Fibroblast of mammary gland (primary cell): ENCODE data around the gene HDLBP.

Source experiments
- DNase-seq: peaks from one replicate; pipeline ENCODE4 v3.0.0-alpha.2; 2010; ENCODE audit warnings: low read depth
- H3K4me3 ChIP-seq: 2 replicates; pipeline ENCODE4 v1.5.1; 2011; ENCODE audit warnings: low read depth, mild to moderate bottlenecking, low read length, moderate library complexity; ENCODE audit not compliant: control insufficient read depth
- TF ChIP-seq, protein P1 (sequence below): conservative IDR thresholded peaks from 2 replicates; pipeline ENCODE4 v1.5.1; 2011; ENCODE audit warnings: low read depth, low read length, inconsistent platforms; ENCODE audit not compliant: control insufficient read depth, insufficient read depth

Gene HDLBP

DNA sequence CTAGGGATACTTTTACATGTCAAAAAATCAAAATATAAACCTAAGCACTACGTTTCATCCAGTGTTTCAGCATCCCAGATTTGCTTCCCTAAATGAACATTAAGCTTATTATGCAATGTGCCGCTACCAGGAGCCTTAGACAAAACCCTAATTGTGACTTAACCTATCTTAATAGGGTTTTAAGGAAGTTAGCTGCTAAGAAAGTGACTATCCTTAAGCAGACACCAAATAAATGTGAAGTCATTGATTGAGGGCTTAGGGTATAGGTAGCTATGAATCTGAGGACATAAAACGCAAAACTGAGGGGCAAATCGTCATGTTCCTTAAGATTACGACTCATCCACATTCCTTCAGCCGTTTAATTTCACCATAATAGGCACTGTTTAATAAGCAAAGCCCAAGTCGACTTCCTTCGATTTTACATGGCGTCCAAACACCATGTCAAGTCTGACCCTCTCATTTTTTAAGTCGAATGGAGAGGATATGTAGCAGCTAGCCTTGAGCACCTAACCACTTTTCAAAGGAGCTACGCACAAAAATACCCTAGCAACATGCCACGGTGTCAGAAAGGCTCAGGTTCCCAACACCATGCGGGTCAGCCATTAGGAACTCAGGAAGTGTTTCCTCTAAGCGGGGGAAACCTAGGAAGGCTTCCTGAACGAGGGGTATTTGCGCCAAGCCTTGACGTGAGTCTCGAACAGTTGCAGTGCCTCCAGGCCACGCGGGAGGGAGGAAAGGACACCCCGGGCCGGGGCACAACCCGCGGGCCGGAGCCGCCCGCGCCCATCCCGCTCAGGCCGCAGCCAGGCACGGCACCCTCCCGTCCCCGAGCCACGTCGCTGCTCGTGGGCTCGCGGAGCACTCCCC, 1.0 kb downstream of the HDLBP start:
- peak; percentile 62 for DNase-seq
- H3K4me3 ChIP-seq, result peak overlapping the region; percentile 90
- TF ChIP-seq, protein P1, sequence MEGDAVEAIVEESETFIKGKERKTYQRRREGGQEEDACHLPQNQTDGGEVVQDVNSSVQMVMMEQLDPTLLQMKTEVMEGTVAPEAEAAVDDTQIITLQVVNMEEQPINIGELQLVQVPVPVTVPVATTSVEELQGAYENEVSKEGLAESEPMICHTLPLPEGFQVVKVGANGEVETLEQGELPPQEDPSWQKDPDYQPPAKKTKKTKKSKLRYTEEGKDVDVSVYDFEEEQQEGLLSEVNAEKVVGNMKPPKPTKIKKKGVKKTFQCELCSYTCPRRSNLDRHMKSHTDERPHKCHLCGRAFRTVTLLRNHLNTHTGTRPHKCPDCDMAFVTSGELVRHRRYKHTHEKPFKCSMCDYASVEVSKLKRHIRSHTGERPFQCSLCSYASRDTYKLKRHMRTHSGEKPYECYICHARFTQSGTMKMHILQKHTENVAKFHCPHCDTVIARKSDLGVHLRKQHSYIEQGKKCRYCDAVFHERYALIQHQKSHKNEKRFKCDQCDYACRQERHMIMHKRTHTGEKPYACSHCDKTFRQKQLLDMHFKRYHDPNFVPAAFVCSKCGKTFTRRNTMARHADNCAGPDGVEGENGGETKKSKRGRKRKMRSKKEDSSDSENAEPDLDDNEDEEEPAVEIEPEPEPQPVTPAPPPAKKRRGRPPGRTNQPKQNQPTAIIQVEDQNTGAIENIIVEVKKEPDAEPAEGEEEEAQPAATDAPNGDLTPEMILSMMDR, result no peak

DNA sequence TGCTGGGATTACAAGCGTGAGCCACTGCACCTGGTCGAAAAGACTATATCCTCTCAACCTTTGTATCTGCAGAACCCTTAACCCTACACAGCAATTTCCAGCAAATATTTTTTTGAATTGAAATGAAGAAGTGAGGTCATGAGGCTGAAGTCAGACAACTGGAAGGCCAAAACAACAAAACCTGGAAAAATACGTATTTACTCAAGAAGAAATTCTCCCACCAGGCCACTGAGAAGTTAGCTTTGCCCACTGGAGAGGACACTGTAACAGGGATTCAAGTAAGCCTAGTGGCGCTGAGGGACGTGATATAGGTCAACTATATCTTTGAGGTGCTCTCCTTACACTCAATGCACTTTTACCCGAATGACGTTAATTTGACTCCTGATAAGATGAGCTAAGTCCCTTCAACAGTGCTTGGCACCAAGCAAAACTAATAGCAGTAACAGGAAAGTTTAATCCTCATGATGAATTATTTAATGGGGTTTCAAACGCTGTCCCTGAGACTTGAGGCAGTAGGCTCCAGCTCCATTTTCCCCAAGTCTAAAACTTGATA, 1.9 kb downstream of the HDLBP start:
- TF ChIP-seq, protein P1, result no peak
- peak overlapping the region; percentile 90 for H3K4me3 ChIP-seq
- DNase-seq, result no peak

DNA sequence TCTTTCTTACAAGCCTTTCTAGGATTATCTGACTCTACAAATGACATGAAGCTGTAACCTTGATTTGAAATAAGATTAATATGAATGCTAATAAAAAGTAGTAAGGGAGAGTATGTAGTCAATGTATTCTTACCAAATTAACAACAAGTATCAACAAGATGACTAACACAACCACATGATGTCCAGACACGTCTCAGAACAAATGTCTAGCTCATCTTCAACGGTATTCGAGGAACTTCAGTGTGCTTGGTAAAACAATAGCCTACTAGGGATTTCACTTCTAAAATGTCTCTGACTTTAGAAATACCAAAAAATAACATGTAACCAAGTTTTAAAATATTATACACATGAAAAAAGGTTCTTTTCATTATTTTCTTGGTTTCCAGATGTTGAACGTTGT, 3.4 kb downstream of the HDLBP start:
- DNase-seq, result peak; percentile 88
- TF ChIP-seq, protein P1, result no peak
- no peak overlapping the region for H3K4me3 ChIP-seq

DNA sequence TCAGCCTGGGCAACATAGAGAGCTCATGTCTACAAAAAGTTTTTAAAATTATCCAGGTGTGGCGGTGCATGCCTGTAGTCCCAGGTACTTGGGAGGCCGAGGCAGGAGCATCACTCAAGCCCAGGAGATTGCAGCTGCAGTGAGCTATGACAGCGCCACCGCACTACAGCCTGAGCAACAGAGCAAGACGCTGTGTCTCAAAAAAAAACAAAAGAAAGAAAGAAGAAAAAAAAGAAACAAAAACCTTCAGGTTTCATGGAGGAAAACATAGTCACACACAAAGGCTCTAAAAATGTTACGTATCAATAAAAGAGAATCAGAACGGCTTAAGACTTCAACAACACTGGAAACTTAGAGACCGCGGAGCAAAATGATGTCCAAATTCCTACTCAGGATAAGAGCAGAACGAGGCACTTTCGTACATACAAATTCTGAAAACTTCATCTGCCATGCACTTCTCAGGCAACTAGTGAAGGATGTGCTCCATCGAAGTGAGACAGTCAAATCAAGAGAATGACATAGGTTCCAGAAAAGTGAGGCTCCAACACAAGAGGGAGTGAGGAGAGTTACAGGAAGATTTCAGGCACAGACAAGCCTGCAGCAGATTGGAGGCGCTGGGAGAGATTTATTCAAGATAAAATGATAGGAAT, 4.4 kb downstream of the HDLBP start:
- TF ChIP-seq, protein P1, result no peak
- DNase-seq, result no peak
- no peak overlapping the region for H3K4me3 ChIP-seq

DNA sequence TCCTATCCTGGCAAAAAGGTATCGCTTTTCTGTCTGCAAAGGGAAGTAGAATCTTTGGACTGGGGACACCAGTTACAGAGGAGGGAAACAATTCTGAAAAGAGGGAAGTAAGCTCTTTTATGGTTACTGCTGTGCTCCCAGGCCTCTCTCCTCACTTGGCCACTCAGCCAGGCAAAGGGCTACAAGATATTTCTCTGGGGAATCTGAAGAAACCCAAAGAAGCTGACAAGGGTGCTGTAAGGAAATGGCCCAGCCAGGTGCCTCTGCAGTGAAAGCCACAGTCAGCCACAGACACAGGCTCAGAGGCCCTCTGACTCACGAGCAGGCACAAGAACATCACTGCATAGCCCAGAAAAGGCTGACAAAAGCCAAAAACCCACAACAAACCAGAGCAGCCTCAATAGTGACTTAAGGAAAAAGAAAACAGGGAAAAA, 5.8 kb downstream of the HDLBP start:
- H3K4me3 ChIP-seq, result no peak overlapping the region
- DNase-seq, result peak; percentile 68
- TF ChIP-seq, protein P1, result no peak

DNA sequence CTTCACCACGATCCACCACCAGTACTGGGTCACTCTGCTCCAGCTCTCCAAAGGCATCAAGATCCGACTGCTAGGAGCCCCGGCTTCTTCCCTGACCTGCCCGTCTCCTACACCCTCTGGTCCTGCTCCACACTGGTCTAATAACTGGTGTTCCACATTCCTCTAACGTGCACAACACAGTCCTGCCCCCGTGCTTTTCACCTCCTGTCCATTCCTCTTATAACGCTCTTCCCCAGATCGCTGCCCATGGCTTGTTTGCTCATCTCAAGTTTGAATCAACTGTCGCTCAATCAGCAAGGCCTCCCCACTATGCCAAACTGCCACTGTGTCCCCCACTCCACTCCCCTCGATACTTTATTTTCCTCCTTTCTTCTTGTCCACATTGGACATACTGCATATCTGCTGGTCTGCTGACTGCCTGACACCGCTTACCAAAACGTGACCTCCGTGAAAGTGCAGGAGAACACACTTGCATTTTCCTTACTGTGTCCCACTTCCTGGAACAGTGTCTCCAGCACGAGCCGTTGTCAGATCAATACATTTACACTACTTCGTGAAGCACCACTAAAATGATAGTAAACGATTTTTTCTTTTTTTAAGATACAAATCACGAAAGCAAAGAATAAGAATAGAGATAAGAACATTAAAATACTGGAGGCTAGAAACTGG, 6.5 kb downstream of the HDLBP start:
- H3K4me3 ChIP-seq, result no peak overlapping the region
- TF ChIP-seq, protein P1, result no peak
- no peak for DNase-seq
